ENCODE results near the gene BSG. TPM values are rescaled to one million over a fixed set of nuclear protein-coding genes. Genes with fewer than 3 reads are reported as not detected.

Gene BSG
- total RNA-seq, 1 experiment from 2014 or later, result 758 TPM

DNA sequence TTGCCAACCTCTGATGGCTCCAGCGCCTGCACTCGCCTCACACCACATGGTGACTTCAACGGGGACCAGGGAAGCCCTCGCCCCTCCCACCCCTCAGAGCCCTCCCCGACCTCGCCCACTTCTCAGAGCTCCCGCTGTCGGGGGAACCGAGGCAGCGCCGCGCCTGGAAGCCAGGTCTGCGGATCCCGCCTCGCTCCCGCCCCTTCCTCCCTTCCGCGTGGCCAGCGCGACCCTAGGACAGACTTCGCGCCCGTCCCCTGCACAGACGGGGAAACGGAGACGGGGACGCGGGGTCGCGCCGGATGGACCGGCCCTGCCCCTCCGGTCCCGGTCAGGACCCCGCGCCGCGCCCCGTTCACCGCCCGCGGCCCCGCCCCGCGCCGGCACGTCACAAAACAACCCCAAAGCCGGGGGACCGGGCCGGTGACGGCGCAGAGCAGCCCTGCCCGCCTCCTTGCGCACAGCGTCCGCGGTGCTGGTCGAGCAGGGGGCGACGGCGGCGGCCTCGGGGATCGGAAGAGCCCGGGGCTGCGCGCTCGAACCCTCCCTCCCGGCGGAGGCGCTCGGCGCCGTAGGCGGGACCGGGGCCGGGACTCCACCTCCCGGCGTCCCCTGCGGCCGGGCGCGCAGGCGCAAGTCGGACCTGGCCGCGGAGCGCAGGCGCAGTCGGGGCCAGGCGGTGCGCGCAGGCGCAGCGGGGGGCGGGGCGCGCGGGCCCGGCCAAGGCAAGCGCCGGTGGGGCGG, 41.2 kb upstream of the BSG start:
- DNase-seq (ENCODE audit: low spot score), result peak; percentile 82
- H3K9me3 Mint-ChIP-seq, result no peaks in the 10 kb centered on the region
- H3K27me3 Mint-ChIP-seq (ENCODE audit: low read depth), result peaks cover 9% of the 10 kb centered on the region
- H3K4me3 Mint-ChIP-seq, result peak overlapping the region; percentile 76
- no peaks in the 10 kb centered on the region for H3K36me3 Mint-ChIP-seq
- 0 out of 2 replicates have a peak overlapping the region, but pooled peaks have one; percentile 70 for H3K27ac Mint-ChIP-seq
- peaks cover 10% of the 10 kb centered on the region for H3K4me1 Mint-ChIP-seq
- peak; percentile 79 for ATAC-seq
- CTCF ChIA-PET, result interaction anchor here (0.6 to 6.5 kb wide), 13 partner anchors 13 to 203 kb away, joined by 3 to 82 read pairs (median 3); partner anchors contain the start of genes MADCAM1 and TPGS1
- POLR2A ChIA-PET, result interaction anchor here (0.5 to 2.3 kb wide), 6 partner anchors 11 to 767 kb away, joined by 3 to 8 read pairs (median 4); no protein-coding TSS in a partner anchor
- TF ChIP-seq SP1 (CRISPR knock-in tag; conservative IDR thresholded peaks at IDR 0.05) (0 out of 2 replicates have a peak, but pooled peaks have one; percentile 5), USF2 (CRISPR knock-in tag; IDR thresholded peaks at IDR 0.05) (peak; percentile 16; the same call in 1 of the 2 replicates), ZBTB43 (CRISPR knock-in tag; IDR thresholded peaks at IDR 0.05) (no peak; the same call in 1 of the 2 replicates), NFE2L1 (CRISPR knock-in tag; IDR thresholded peaks at IDR 0.05) (peak; percentile 75; the same call in 1 of the 2 replicates), FOXK1 (CRISPR knock-in tag; IDR thresholded peaks at IDR 0.05) (peak; percentile 44), ETV6 (CRISPR knock-in tag; IDR thresholded peaks at IDR 0.05) (peak; percentile 27; the same call in 1 of the 2 replicates), MYBL2 (CRISPR knock-in tag; IDR thresholded peaks at IDR 0.05) (peak; percentile 61; the same call in 1 of the 2 replicates), ELF4 (CRISPR knock-in tag; IDR thresholded peaks at IDR 0.05; ENCODE audit: low read depth) (no peak), CREB1 (CRISPR knock-in tag; IDR thresholded peaks at IDR 0.05) (0 out of 2 replicates have a peak, but pooled peaks have one; percentile 30), NR1H2 (CRISPR knock-in tag; IDR thresholded peaks at IDR 0.05) (no peak), ZNF232 (CRISPR knock-in tag; IDR thresholded peaks at IDR 0.05) (0 out of 2 replicates have a peak, but pooled peaks have one; percentile 35), KAT7 (CRISPR knock-in tag; IDR thresholded peaks at IDR 0.05; ENCODE audit: borderline replicate concordance) (peak; percentile 43; the same call in 1 of the 2 replicates), CREM (CRISPR knock-in tag; IDR thresholded peaks at IDR 0.05) (peak; percentile 72; the same call in 1 of the 2 replicates), IRF1 (CRISPR knock-in tag; IDR thresholded peaks at IDR 0.05) (no peak), NR2C2 (CRISPR knock-in tag; IDR thresholded peaks at IDR 0.05) (no peak), ARID4B (CRISPR knock-in tag; IDR thresholded peaks at IDR 0.05; ENCODE audit: borderline replicate concordance) (no peak), FOXP1 (CRISPR knock-in tag; IDR thresholded peaks at IDR 0.05; ENCODE audit: borderline replicate concordance) (peak; percentile 83), ESRRA (CRISPR knock-in tag; IDR thresholded peaks at IDR 0.05; ENCODE audit: borderline replicate concordance) (0 out of 2 replicates have a peak, but pooled peaks have one; percentile 30), MXD4 (CRISPR knock-in tag; IDR thresholded peaks at IDR 0.05; ENCODE audit: borderline replicate concordance) (no peak)
- TF ChIP-seq, protein P1, sequence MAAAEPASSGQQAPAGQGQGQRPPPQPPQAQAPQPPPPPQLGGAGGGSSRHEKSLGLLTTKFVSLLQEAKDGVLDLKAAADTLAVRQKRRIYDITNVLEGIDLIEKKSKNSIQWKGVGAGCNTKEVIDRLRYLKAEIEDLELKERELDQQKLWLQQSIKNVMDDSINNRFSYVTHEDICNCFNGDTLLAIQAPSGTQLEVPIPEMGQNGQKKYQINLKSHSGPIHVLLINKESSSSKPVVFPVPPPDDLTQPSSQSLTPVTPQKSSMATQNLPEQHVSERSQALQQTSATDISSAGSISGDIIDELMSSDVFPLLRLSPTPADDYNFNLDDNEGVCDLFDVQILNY (CRISPR knock-in tag; IDR thresholded peaks at IDR 0.05), result peak; percentile 94
- TF ChIP-seq, protein P2, sequence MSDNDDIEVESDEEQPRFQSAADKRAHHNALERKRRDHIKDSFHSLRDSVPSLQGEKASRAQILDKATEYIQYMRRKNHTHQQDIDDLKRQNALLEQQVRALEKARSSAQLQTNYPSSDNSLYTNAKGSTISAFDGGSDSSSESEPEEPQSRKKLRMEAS (CRISPR knock-in tag; IDR thresholded peaks at IDR 0.05), result peak; percentile 68; the same call in 1 of the 2 replicates
- TF ChIP-seq, protein P3, sequence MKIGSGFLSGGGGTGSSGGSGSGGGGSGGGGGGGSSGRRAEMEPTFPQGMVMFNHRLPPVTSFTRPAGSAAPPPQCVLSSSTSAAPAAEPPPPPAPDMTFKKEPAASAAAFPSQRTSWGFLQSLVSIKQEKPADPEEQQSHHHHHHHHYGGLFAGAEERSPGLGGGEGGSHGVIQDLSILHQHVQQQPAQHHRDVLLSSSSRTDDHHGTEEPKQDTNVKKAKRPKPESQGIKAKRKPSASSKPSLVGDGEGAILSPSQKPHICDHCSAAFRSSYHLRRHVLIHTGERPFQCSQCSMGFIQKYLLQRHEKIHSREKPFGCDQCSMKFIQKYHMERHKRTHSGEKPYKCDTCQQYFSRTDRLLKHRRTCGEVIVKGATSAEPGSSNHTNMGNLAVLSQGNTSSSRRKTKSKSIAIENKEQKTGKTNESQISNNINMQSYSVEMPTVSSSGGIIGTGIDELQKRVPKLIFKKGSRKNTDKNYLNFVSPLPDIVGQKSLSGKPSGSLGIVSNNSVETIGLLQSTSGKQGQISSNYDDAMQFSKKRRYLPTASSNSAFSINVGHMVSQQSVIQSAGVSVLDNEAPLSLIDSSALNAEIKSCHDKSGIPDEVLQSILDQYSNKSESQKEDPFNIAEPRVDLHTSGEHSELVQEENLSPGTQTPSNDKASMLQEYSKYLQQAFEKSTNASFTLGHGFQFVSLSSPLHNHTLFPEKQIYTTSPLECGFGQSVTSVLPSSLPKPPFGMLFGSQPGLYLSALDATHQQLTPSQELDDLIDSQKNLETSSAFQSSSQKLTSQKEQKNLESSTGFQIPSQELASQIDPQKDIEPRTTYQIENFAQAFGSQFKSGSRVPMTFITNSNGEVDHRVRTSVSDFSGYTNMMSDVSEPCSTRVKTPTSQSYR (CRISPR knock-in tag; IDR thresholded peaks at IDR 0.05), result peak; percentile 72
- TF ChIP-seq, protein P4, sequence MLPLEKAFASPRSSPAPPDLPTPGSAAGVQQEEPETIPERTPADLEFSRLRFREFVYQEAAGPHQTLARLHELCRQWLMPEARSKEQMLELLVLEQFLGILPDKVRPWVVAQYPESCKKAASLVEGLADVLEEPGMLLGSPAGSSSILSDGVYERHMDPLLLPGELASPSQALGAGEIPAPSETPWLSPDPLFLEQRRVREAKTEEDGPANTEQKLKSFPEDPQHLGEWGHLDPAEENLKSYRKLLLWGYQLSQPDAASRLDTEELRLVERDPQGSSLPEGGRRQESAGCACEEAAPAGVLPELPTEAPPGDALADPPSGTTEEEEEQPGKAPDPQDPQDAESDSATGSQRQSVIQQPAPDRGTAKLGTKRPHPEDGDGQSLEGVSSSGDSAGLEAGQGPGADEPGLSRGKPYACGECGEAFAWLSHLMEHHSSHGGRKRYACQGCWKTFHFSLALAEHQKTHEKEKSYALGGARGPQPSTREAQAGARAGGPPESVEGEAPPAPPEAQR (CRISPR knock-in tag; IDR thresholded peaks at IDR 0.05), result no peak

Measured in WTC11 (cell line).